ENCODE results near the gene SCN4B.
A peak's percentile ranks its signal among the peaks of the same experiment; 100 is the strongest.

SCN4B gene

DNA sequence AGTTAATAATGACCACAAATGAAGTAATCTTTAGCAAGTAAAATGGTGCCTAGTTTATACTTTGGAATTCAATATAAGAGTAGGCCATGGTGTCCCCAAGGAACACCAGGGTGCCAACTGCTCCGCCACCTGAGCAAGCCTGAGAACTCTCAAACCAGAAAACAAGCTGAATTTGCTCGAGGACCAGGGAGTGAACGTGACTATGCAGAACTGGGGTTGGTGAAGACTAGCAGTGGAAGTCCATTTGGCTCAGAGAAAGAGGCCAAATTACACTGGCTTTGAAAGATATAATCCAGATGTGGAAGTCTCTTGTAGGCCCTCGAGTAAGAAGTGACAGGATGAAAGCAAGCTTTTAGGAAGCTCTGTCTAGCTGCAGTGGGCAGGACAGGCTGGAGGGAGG lies 57.1 kb downstream of the SCN4B start:
- DNase-seq, result no peak

DNA sequence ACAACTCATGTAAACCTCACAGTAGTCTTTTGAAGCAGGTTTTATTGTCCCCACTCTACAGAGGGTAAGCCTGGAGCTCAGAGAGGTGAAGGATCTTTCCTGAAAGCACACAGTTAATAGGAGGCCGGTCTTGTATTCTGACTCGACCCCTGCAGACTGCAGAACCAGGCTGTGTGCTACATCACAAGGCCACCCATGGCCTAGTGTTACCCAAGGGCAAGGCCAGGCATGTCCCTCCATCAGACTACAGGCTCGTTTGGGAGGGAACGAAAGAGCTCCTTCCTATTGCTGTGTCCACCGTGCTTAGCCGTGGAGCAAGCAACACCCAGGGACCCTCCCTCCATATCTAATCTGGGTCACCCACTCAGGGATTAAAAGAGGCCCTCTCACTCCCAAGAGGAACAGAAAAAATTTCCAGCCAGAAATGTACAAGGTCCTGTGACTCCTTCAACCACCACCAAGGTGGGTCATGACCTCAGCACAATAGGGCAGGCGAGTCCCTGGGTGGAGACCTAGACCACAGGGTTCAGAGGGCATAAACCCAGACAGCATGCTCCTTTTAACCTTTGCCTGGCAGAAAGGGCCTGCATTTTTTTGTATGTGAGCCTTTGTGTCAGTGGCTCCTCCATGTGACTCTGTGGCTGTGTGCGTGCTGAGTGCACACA lies 59.6 kb downstream of the SCN4B start:
- no peak for DNase-seq

DNA sequence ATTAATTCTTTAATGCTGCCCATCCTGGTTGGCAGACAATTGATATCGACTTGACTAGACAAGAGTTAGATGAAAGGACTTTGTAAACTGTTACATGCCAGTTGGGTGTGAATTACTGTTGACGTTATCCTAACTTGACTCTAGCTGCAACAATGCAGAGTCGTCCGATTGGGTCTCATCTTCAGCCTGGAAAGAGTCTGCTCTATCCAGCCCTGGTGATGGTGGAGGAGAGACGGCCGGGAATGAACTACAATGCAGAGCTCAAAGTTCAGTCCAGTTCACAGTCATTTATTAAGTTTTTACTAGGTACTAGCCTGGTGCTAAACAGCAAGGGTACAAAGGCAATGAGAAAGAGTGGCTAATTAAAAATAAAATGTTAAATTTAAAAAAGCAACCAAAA lies 60.9 kb downstream of the SCN4B start:
- DNase-seq, result no peak

DNA sequence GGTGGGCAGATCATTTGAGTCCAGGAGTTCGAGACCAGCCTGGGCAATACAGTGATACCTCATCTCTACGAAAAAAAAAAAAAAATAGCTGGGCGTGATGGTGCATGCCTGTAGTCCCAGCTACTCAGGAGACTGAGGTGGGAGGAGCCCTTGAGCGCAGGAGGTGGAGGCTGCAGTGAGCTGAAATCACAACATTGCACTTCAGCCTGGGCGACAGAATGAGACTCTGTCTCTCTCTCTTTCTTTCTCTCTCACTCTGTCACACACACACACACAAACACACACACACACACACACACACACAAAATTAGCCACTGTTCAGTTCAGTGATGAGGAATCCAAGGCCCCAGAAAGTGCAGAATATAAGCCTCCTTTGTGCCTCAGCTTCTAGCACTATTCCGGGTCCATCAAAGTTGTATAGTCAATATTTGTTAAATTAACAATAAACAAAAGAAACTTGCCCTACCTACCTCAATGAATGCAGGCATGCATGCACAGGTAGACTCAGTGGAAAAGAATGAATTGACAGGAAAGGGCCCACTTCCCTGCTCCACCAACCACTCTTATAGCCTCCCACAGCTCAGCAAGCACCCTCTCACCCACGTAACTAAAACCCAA lies 62.0 kb downstream of the SCN4B start:
- no peak for DNase-seq

DNA sequence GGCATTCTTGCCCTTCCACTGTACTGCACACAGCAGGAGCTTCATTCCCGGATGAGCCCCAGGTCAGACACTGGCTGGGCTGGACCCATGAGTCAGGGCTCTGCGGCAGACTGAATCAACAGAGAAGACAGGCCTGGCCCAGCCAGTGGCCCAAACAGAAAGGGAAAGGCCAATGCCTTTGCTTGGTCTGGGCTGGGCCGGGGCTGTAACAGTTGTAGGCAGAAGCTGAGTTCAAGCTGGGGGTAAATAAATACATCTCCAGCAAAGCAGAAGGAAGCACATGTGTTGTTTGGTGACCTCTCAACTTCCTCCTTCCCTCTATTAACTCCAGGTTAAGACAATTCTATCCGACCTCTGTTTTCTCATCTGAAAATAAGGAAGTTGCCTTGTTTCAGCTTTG lies 64.1 kb downstream of the SCN4B start:
- DNase-seq, result peak; percentile 55

DNA sequence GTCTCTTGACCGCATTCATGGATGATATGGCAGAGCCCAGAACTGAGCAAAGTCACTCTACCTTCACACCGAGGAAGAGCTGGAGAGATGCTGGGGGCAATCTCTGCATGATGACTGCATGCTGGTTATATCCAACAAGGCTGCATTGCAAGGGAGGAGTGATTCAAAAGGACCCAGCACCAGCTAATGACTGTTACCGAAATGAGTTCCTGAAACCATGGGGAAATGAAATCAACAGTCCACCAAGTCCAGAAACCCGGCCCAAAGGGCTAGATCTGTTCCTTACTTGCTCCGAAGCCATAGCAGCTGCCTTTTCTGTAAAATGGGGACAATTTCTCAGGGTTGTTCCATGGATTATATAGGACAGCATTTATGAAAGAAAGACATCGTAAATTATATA lies 64.7 kb downstream of the SCN4B start:
- peak; percentile 34 for DNase-seq

DNA sequence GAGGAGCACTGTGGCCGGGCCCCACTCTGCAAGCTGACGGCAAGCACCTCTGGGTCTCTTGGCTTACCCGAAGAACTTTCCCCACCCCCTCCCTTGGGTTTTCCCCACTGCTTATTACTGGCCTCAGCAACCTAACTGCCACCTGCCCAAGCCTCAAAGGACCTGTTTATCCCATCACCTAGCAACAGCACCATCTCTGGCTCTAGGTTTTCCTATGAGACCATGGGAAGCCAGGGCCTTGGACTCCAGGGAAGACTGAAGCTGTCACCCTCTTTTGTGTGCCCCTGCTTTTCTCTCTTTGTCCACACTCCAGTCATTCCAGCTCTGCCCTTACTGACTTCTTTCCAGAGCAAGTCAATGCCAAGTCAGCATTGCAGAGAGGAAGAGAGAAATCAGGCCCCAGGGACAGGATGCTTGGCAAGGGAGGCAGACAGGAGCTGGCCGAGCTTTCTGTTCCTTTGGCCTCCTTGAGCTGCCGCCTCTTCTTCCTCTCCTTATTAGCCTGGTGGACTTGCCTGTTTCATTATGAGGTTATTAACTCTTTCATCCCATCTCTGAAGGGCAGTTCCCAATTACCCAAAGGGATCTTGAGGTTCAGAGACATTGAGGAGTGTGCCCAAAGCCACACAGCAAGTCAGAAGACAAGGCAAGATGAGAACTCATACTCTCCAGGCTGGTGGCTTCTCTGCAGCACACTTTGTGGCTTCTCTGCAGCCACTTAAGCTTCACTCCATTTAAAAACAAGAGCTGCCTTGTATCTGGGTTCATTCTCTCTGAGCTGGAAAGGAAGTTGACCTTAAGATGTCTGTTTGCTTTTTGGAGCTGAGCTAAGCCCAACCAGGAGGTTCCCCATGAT lies 65.5 kb downstream of the SCN4B start, which contains the start of gene SMIM35:
Gene SMIM35 (minus strand): TSS at position 51 of the 856 bp plus-strand sequence. CDS start 206 bp downstream, outside the sequence.
- no peak for DNase-seq

DNA sequence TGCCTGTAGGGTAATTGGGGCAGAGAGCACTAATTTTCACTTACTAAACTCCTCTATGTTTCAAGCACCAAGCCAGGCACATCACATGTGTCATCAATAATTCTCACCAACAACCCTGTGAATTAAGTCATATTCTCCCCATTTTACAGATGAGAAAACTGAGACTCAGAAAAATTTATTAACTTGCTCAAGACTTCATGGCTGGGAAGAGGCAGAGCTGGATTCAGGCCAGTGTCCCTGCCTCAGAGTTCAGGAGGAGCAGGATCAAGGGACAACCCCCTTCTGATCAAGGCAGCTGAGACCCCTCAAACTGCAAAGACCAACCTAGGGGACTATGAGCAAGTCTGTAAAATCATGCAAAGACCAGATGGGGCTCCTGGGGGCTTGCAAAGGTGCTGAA lies 68.0 kb downstream of the SCN4B start:
- DNase-seq, result no peak

DNA sequence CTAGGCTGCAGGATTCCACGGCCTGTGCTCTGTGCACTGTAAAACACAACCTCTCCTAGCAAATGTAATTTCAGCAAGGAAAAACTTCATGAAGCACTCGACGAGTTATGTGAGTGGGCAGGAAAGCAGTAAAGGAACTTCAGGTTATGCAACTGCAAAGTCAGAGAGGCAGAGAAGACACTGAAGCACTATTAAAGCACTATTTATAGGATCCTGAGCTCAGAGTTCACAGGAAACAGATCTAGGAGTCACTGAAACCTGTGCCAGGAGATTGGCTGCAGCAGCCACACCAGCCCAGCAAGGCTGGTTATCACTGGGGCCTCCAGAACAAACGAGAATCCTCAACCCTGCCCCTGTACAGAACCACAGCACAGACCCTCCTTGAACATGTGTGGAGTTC lies 68.4 kb downstream of the SCN4B start:
- peak; percentile 66 for DNase-seq
